Measurements from ENCODE around the gene SLC4A2.

Gene SLC4A2

DNA sequence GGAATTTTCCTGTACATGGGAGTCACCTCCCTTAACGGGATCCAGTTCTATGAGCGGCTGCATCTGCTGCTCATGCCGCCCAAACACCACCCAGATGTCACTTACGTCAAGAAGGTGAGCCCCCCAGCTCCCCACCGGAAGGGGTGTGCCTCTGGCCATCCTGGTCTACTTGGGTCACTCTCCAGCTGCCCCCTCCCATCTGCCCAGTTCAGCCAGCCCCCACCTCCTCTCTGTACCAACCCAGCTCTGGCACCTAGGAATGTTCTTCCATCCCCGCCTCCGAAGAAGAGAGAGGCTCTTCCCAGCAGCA, 16.2 kb downstream of the SLC4A2 start:
- H3K4me3 ChIP-seq (ENCODE audit: low read depth, low read length), result no peak overlapping the region
- TF ChIP-seq, protein P1, sequence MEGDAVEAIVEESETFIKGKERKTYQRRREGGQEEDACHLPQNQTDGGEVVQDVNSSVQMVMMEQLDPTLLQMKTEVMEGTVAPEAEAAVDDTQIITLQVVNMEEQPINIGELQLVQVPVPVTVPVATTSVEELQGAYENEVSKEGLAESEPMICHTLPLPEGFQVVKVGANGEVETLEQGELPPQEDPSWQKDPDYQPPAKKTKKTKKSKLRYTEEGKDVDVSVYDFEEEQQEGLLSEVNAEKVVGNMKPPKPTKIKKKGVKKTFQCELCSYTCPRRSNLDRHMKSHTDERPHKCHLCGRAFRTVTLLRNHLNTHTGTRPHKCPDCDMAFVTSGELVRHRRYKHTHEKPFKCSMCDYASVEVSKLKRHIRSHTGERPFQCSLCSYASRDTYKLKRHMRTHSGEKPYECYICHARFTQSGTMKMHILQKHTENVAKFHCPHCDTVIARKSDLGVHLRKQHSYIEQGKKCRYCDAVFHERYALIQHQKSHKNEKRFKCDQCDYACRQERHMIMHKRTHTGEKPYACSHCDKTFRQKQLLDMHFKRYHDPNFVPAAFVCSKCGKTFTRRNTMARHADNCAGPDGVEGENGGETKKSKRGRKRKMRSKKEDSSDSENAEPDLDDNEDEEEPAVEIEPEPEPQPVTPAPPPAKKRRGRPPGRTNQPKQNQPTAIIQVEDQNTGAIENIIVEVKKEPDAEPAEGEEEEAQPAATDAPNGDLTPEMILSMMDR (IDR thresholded peaks at IDR 0.05; ENCODE audit: borderline replicate concordance, insufficient read depth, low read depth, low read length), result no peak

DNA sequence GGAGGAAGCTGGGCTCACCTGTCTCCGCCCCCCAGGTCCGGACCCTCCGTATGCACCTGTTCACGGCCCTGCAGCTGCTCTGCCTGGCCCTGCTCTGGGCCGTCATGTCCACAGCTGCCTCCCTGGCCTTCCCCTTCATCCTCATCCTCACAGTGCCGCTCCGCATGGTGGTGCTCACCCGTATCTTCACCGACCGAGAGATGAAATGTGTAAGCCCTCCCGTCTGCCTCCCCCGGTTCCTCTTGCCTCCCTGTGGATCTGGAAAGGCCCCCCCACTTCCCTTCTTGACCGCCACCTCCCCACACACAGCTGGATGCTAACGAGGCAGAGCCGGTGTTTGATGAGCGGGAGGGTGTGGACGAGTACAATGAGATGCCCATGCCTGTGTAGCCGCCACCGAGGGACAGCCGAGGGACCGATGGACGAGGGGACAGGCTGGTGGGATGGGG, 16.6 kb downstream of the SLC4A2 start:
- TF ChIP-seq, protein P1 (IDR thresholded peaks at IDR 0.05; ENCODE audit: borderline replicate concordance, insufficient read depth, low read depth, low read length), result no peak

DNA sequence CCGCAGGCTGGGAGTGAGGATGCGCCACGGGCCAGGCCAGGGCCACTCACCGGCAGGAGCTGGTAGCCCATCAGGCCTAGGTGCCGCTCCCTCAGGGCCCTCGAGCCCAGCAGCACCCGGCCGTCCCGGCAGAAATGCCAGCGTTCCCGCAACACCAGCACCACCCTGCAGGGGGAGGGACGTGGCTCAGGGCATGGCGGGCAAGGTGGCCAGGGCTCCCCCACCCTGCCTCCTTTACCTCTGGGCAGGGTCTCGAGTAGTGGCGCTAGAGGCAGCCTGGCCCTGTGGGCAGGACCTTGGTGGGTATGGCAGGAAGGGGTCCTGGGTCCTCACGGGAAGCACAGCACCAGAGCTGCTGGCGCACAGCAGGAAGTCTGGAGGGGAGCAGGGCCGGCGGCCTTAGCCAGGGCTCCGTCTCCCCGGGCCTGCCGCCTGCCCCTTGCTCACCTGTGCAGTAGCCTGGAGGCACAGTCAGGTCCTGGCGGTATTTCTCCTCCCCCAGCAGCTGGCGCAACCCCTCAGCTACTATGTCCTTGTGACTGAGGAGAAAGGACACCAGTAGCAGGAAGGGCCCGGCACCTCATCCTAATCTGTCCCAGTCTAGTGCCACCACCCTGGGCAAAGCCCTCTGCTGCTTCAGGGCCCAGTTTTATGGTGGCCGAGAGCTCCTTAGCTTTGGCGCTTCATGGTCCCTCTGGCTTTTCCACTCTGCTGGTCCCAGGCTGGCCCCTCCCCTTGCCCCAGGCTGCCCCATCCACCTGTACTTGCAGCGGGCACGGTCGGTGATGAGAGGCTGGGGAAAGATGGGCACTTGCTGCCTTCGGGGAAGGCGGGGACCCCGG, 17.7 kb downstream of the SLC4A2 start:
- no peak overlapping the region for H3K4me3 ChIP-seq (ENCODE audit: low read depth, low read length)
- TF ChIP-seq, protein P1 (IDR thresholded peaks at IDR 0.05; ENCODE audit: borderline replicate concordance, insufficient read depth, low read depth, low read length), result no peak; the same call in 1 of the 2 replicates

More for the DNA sequence above, 16.6 kb downstream of the SLC4A2 start:
- H3K4me3 ChIP-seq (ENCODE audit: low read depth, low read length), result no peak overlapping the region

DNA sequence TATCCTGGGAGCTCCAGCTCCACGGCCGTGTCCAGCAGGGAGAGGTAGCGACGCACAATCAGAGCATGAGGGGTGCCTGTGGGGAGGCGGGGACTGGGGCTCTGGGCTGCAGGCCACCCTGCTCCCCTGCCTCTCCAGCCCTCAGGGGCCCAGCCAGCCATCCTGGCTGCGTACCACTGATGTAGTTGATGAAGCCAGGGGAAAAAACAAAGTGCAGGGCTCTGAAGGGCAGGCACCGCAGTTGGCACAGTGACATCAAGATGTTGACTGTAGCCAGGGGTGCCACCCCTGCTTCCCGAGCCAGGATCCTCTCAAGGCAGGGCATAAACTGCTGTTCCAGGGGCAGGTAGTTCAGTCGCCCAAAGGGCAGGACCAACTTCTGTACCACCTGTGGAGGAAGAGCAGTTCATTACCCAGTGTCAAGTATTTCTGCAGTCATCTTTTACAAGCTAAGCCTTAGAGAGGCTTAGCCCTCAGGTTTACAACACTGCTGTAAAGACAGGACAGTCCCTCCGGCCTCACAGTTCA, 18.4 kb downstream of the SLC4A2 start:
- TF ChIP-seq, protein P1 (IDR thresholded peaks at IDR 0.05; ENCODE audit: borderline replicate concordance, insufficient read depth, low read depth, low read length), result no peak
- no peak overlapping the region for H3K4me3 ChIP-seq (ENCODE audit: low read depth, low read length)

DNA sequence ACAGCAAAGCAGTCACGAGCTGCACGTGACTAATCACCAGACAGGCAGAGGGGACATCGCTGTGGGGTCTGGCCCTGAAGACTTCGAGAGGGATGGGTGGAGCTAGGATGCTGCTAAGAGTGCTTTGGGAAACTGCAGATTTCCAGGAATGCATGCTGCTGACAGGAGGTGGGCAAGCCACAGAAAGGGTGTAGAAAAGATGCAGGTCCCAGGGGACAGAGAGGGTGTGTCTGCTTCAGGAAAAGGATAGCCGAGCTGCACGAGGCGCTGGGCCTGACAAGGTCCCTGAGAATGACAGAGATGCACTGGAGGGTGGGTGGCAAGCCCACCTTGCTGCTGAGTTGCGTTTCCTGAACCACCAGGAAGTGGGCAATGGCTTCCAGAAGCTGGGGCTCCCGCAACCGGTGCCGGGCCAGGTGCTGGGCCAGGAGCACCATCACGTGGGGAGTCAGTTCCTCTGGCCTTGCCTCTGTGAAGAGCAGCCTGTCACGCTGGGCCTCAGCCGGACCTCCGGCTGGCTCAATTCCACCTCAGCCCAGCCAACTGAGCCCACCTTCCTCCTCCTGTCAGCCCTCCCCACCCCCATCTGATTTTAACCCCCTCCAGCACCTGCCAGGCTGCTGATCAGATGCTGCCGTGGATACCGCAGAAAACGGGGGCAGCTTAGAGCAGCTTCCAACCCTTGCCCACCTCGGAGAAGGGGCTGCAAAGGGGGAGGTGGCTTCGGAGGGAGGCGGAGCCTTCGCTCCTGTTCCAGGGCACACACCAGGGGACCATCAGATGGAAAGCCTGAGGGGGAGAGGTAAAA, 19.0 kb downstream of the SLC4A2 start:
- TF ChIP-seq, protein P1 (IDR thresholded peaks at IDR 0.05; ENCODE audit: borderline replicate concordance, insufficient read depth, low read depth, low read length), result no peak
- H3K4me3 ChIP-seq (ENCODE audit: low read depth, low read length), result no peak overlapping the region

DNA sequence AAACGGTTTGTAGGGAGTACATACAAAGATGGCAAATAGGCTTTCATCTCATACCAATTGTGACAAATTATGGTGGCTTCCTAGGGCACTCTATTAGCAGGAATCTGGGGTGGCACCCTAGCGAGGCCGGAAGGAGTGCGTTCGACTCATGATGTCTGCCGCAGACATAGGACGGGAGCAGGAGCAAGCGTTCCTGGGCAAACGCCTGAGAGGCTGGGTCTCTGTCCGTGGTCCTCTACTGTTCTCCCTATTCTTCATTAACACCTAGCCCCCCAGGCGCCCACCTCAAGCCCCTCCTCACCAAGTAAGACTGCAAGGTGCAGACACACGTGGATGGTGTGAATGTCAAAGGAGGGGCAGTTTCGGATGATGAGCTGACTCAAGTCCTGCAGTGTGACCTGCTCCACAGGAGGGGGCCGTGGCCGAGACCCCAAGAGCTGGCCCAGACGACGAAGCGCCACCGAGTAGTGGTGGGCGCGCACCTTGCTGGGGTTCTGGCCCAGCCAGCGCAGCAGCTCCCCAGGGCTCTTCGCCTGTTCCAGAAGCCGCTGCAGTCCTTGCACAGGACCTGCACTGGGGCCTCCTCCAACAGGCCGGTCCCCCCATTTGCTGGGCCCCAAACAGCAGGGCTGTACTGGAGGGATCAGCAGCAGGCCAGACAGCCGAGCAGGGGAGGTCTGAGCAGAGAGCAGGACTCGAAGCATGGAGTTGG, 20.0 kb downstream of the SLC4A2 start:
- TF ChIP-seq, protein P1 (IDR thresholded peaks at IDR 0.05; ENCODE audit: borderline replicate concordance, insufficient read depth, low read depth, low read length), result no peak

More for the DNA sequence above, 20.0 kb downstream of the SLC4A2 start:
- H3K4me3 ChIP-seq (ENCODE audit: low read depth, low read length), result peak overlapping the region; percentile 98
